H9 (cell line): Measurements from ENCODE around the gene ETV7. TPM values are rescaled to one million over a fixed set of nuclear protein-coding genes. Genes with fewer than 3 reads are reported as not detected.

Experiments
- DNase-seq: peaks from one replicate; pipeline ENCODE4 v3.0.0-alpha.2; 2017
- H2AFZ ChIP-seq: one replicate; pipeline ENCODE4 v1.6.1; 2013; ENCODE audit warnings: mild to moderate bottlenecking, low read length, control low read depth, moderate library complexity
- H2AK5ac ChIP-seq: 2 replicates; pipeline ENCODE4 v1.6.1; 2013; ENCODE audit warnings: low read length, control low read depth, mixed read lengths; ENCODE audit not compliant: insufficient read length
- H2BK120ac ChIP-seq: one replicate; pipeline ENCODE4 v1.6.1; 2013; ENCODE audit warnings: low read depth, mild to moderate bottlenecking, low read length, control low read depth, inconsistent platforms; ENCODE audit not compliant: poor library complexity, severe bottlenecking
- H2BK12ac ChIP-seq: 2 replicates; pipeline ENCODE4 v1.6.1; 2013; ENCODE audit warnings: low read length, control low read depth, mixed read lengths, low read depth; ENCODE audit not compliant: insufficient read length
- H2BK15ac ChIP-seq: 2 replicates; pipeline ENCODE4 v1.6.1; 2013; ENCODE audit warnings: low read depth, low read length, control low read depth
- H2BK20ac ChIP-seq: one replicate; pipeline ENCODE4 v1.6.1; 2013; ENCODE audit warnings: low read depth, mild to moderate bottlenecking, low read length, control low read depth, inconsistent platforms; ENCODE audit not compliant: poor library complexity, severe bottlenecking
- H2BK5ac ChIP-seq: 2 replicates; pipeline ENCODE4 v1.6.1; 2013; ENCODE audit warnings: low read length, control low read depth, mixed read lengths; ENCODE audit not compliant: insufficient read length
- H3K14ac ChIP-seq: 2 replicates; pipeline ENCODE4 v1.6.1; 2013; ENCODE audit warnings: low read length, control low read depth; ENCODE audit not compliant: insufficient read depth
- H3K18ac ChIP-seq: 2 replicates; pipeline ENCODE4 v1.6.1; 2013; ENCODE audit warnings: low read depth, mild to moderate bottlenecking, mixed read lengths, low read length, control low read depth; ENCODE audit not compliant: insufficient read length
- H3K23ac ChIP-seq: 2 replicates; pipeline ENCODE4 v1.6.1; 2013; ENCODE audit warnings: low read length, control low read depth, mixed read lengths, low read depth; ENCODE audit not compliant: insufficient read length
- H3K23me2 ChIP-seq: 2 replicates; pipeline ENCODE4 v1.6.1; 2013; ENCODE audit warnings: low read depth, mild to moderate bottlenecking, mixed read lengths, low read length, control low read depth; ENCODE audit not compliant: insufficient read length, poor library complexity, severe bottlenecking
- H3K27ac ChIP-seq: 2 replicates; pipeline ENCODE4 v1.5.1; 2013; ENCODE audit warnings: low read length, control low read depth, mixed read lengths, low read depth; ENCODE audit not compliant: insufficient read length
- H3K27me3 ChIP-seq: 2 replicates; pipeline ENCODE4 v1.6.1; 2013; ENCODE audit warnings: low read length, control low read depth, inconsistent platforms; ENCODE audit not compliant: insufficient read depth
- H3K4ac ChIP-seq: 2 replicates; pipeline ENCODE4 v1.6.1; 2013; ENCODE audit warnings: low read depth, mild to moderate bottlenecking, control low read depth, inconsistent platforms, low read length, moderate library complexity
- H3K4me1 ChIP-seq: 2 replicates; pipeline ENCODE4 v1.6.1; 2013; ENCODE audit warnings: low read length, control low read depth, inconsistent platforms; ENCODE audit not compliant: insufficient read depth
- H3K4me2 ChIP-seq: 2 replicates; pipeline ENCODE4 v1.6.1; 2013; ENCODE audit warnings: low read length, control low read depth, mixed read lengths; ENCODE audit not compliant: insufficient read length, insufficient read depth
- H3K56ac ChIP-seq: 2 replicates; pipeline ENCODE4 v1.6.1; 2013; ENCODE audit warnings: low read depth, mild to moderate bottlenecking, mixed read lengths, low read length, control low read depth; ENCODE audit not compliant: insufficient read length
- H3K79me1 ChIP-seq: 2 replicates; pipeline ENCODE4 v1.6.1; 2013; ENCODE audit warnings: low read depth, mild to moderate bottlenecking, moderate library complexity, low read length, control low read depth, inconsistent platforms; ENCODE audit not compliant: insufficient read depth, poor library complexity, severe bottlenecking
- H3K79me2 ChIP-seq: 2 replicates; pipeline ENCODE4 v1.6.1; 2013; ENCODE audit warnings: low read length, control low read depth, inconsistent platforms; ENCODE audit not compliant: insufficient read depth
- H3K9ac ChIP-seq: 2 replicates; pipeline ENCODE4 v1.6.1; 2013; ENCODE audit warnings: low read length, control low read depth, mixed read lengths; ENCODE audit not compliant: insufficient read length; ENCODE audit errors: extremely low read depth
- H3K9me3 ChIP-seq: one replicate; pipeline ENCODE4 v1.6.1; 2013; ENCODE audit warnings: low read depth, low read length, inconsistent platforms; ENCODE audit not compliant: control insufficient read depth
- H3T11ph ChIP-seq: one replicate; pipeline ENCODE4 v1.6.1; 2013; ENCODE audit warnings: mild to moderate bottlenecking, low read length, control low read depth, inconsistent platforms
- H4K20me1 ChIP-seq: one replicate; pipeline ENCODE4 v1.6.1; 2013; ENCODE audit not compliant: control insufficient read depth, insufficient read length, insufficient read depth
- H4K5ac ChIP-seq: 2 replicates; pipeline ENCODE4 v1.6.1; 2013; ENCODE audit warnings: low read depth, mild to moderate bottlenecking, mixed read lengths, low read length, control low read depth; ENCODE audit not compliant: insufficient read length
- H4K8ac ChIP-seq: replicated peaks from 2 replicates; pipeline ENCODE4 v1.6.1; 2013; ENCODE audit warnings: low read length, control low read depth, mixed read lengths, low read depth; ENCODE audit not compliant: insufficient read length
- H4K91ac ChIP-seq: 2 replicates; pipeline ENCODE4 v1.6.1; 2013; ENCODE audit warnings: low read depth, mild to moderate bottlenecking, moderate library complexity, mixed read lengths, low read length, control low read depth; ENCODE audit not compliant: insufficient read length
- H3K27ac Mint-ChIP-seq, 3 experiments: 2 replicates in 2 of 3; 3 replicates in 1 of 3; pipeline ENCODE4 v1.8.0; 2020 to 2021; ENCODE audit warnings: mixed read lengths in 3 of 3, mild to moderate bottlenecking in 1 of 3, moderate library complexity in 1 of 3
- H3K27me3 Mint-ChIP-seq: 2 replicates; pipeline ENCODE4 v1.8.0; 2021; ENCODE audit warnings: low read depth, mild to moderate bottlenecking, moderate library complexity, mixed read lengths
- H3K36me3 Mint-ChIP-seq, 3 experiments: 2 replicates in 2 of 3; 3 replicates in 1 of 3; pipeline ENCODE4 v1.8.0; 2020 to 2021; ENCODE audit warnings: low read depth in 3 of 3, mixed read lengths in 3 of 3; ENCODE audit not compliant: insufficient read depth in 1 of 3
- H3K4me1 Mint-ChIP-seq, 2 experiments: 2 replicates each; pipeline ENCODE4 v1.8.0; 2020; ENCODE audit warnings: mixed read lengths in 2 of 2
- H3K4me3 Mint-ChIP-seq, 2 experiments: 2 replicates in 1 of 2; 3 replicates in 1 of 2; pipeline ENCODE4 v1.8.0; 2020 to 2021; ENCODE audit warnings: mild to moderate bottlenecking in 2 of 2, mixed read lengths in 2 of 2, moderate library complexity in 1 of 2
- H3K9me3 Mint-ChIP-seq, 2 experiments: 2 replicates in 1 of 2; 3 replicates in 1 of 2; pipeline ENCODE4 v1.8.0; 2020; ENCODE audit warnings: mild to moderate bottlenecking in 2 of 2, mixed read lengths in 2 of 2, moderate library complexity in 1 of 2
- CTCF ChIP-seq: fragments of 200-600 bp; sonication (generic); conservative IDR thresholded peaks from 3 replicates; pipeline ENCODE4 v1.8.0; 2021; ENCODE audit warnings: antibody characterized with exemption, mild to moderate bottlenecking
- WGBS: extraction: QIAGEN DNeasy Blood & Tissue Kit; methylation state at CpG from one replicate; pipeline ENCODE4 v1.1.7; 2013; ENCODE audit warnings: missing lambda C conversion rate, low lambda C conversion rate, mixed read lengths; ENCODE audit not compliant: insufficient read length; ENCODE audit errors: extremely low coverage; 5-methylcytosine and 5-hydroxymethylcytosine counted together
- total RNA-seq: library from RNA; stranded (reverse); gene quantifications from 2 replicates; pipeline ENCODE4 v1.2.1, GENCODE V29; 2021

ETV7 gene
- total RNA-seq, 1 experiment from 2014 or later = 0.92 TPM

- H3K27me3 Mint-ChIP-seq = peaks cover 36% of the 10 kb centered on the region
These were observed 3.9 kb downstream of the ETV7 start for GRCh38 chr6:36383606-36384005.

More at GRCh38 chr6:36383606-36384005, 3.9 kb downstream of the ETV7 start:
- no peak for TF ChIP-seq CTCF
- Mint-ChIP-seq H3K36me3 (no peaks in the 10 kb centered on the region), H3K9me3 (peaks cover 0 to 3% of the 10 kb centered on the region in 2 experiments; a peak in 2 of 5 replicates), H3K4me1 (peaks cover 41 to 43% of the 10 kb centered on the region in 2 experiments), H3K4me3 (no peak overlapping the region), H3K27ac (no peak overlapping the region)
- no peak overlapping the region for H3K56ac ChIP-seq
- no peak overlapping the region for H3K4me2 ChIP-seq
- no peak overlapping the region for H4K91ac ChIP-seq
- no peak overlapping the region for H3K4ac ChIP-seq
- peaks cover 28% of the 10 kb centered on the region; the same call in 1 of the 2 replicates for H3K27me3 ChIP-seq
- H3K23ac ChIP-seq = no peak overlapping the region
- H2AFZ ChIP-seq = no peak overlapping the region
- H3K27ac ChIP-seq = no peak overlapping the region
- no peaks in the 10 kb centered on the region for H3K79me1 ChIP-seq
- H2AK5ac ChIP-seq = no peak overlapping the region
- no peak overlapping the region for H2BK12ac ChIP-seq
- H3T11ph ChIP-seq = no peak overlapping the region
- H2BK5ac ChIP-seq = no peak overlapping the region
- peaks cover 13% of the 10 kb centered on the region for H3K23me2 ChIP-seq
- no peak overlapping the region for H4K5ac ChIP-seq
- H3K18ac ChIP-seq = no peak overlapping the region
- no peak overlapping the region for H2BK20ac ChIP-seq
- H3K14ac ChIP-seq = no peak overlapping the region
- H3K9ac ChIP-seq = no peak overlapping the region
- H2BK120ac ChIP-seq = no peak overlapping the region
- no peaks in the 10 kb centered on the region for H3K79me2 ChIP-seq
- no peak for DNase-seq
- H3K4me1 ChIP-seq = no peaks in the 10 kb centered on the region
- H2BK15ac ChIP-seq = no peak overlapping the region
- H4K20me1 ChIP-seq = no peaks in the 10 kb centered on the region
- H4K8ac ChIP-seq = no peak overlapping the region
- WGBS = no CpG with 5 or more reads among the region's 2 CpGs
- H3K9me3 ChIP-seq = no peaks in the 10 kb centered on the region
